ENCODE data around the gene FREM2.

GRCh38 chr13:38863536-38863935, 176.7 kb downstream of the FREM2 start:
- no peak for TF ChIP-seq CTCF (IDR thresholded peaks at IDR 0.05; ENCODE audit: low read depth, low read length)
- TF ChIP-seq POLR2A (IDR thresholded peaks at IDR 0.05; ENCODE audit: extremely low read depth, insufficient read length) = no peak
- no peak for TF ChIP-seq MAX (IDR thresholded peaks at IDR 0.05; ENCODE audit: low read depth, low read length)
- TF ChIP-seq MYC (IDR thresholded peaks at IDR 0.05; ENCODE audit: low read depth, low read length) = no peak

All from NB4 (cell line).